C1 segment of cervical spinal cord (tissue), 14 donors: ENCODE data around the gene KRT39.
A peak's percentile ranks its signal among the peaks of the same experiment; 100 is the strongest.
"Not testable (repeated sequence)": the region's sequence is repeated elsewhere in the genome, so short reads cannot be mapped to it uniquely, and the experiment has no call there.

Experiments used
- DNase-seq, 14 donors: peaks; one replicate each; lab custom pipeline; 2025; lab: John Stamatoyannopoulos, UW

KRT39 gene

DNA sequence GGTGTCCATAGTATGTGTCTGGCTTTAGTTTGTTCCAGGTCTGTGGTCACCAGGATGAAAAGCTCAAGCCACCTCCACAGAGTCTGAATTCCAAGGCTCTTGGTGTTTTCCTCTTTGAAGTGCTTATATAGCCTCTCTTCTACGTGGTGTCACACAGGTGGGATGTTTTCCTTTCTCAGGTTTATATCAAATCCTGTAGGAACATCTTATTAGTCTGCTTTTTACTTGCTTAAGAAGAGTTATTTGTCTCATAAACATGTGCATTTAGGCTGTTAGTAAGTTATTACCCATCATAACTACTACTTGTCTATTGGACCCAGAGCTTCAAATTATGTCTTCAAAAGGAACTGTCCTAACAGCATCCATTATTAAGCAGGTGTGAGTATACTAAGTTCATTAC, at the start of gene KRT39:
KRT39 (minus strand) TSS at position 101 of the 400 bp plus-strand sequence; CDS start at position 9, 92 bp downstream.
- no peak for DNase-seq

DNA sequence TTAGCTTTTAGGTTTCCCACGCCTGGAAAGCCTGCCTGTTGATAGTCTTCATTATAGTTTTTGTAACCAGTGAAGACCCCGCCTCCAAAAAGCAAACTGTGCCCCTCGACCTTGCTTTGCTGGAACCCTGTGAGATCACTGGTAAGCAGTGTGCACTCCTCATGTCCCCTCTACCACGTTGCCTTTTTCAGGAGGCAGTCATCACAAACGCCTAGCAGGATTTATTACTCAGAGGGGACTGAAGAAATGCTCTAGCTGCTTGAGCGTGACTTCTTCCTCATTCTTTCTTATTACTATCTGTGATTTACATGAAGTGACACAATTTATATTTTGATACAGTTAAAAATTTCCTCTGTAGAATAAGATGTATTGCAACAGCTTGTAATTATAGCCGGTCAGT, 48.7 kb upstream of the KRT39 start:
- no peak for DNase-seq

DNA sequence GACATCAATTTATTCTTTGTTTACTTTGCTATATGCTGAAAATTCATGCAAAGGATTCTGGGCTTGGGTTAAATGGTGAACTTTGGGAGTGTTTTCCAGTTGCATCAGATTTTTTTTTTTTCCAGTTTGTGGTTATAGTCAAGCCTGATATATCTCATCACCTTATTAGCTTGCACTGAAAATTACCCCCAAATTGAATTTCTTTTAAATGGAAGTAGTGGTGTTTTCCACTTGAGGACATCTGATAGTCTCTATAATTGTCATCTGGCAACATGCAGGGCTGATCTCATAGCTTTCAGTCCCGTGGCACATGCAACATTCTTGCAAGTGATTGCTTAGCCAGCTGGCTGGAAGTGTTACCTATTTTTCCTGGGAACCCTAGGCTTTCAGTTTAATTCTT, 46.9 kb upstream of the KRT39 start:
- no peak for DNase-seq

DNA sequence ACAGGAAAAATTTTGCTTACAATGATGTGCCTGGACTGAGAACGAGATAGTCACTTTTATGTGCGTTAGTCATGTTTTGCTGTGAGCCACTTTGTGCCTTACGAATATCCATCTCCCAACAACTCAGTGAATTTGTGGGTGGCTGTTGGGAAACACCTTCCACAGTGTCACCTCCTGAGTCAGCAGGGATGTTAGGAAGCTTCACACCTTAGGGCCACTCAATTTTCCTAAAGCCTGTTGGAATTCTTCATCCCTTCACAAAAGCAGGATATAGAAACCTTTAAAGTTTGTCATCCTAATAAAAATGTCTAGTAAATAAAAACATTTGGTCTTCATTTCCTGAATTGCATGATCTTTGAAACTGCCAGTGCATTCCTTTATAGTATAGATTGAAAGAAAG, 46.4 kb upstream of the KRT39 start:
- DNase-seq, result no peak

DNA sequence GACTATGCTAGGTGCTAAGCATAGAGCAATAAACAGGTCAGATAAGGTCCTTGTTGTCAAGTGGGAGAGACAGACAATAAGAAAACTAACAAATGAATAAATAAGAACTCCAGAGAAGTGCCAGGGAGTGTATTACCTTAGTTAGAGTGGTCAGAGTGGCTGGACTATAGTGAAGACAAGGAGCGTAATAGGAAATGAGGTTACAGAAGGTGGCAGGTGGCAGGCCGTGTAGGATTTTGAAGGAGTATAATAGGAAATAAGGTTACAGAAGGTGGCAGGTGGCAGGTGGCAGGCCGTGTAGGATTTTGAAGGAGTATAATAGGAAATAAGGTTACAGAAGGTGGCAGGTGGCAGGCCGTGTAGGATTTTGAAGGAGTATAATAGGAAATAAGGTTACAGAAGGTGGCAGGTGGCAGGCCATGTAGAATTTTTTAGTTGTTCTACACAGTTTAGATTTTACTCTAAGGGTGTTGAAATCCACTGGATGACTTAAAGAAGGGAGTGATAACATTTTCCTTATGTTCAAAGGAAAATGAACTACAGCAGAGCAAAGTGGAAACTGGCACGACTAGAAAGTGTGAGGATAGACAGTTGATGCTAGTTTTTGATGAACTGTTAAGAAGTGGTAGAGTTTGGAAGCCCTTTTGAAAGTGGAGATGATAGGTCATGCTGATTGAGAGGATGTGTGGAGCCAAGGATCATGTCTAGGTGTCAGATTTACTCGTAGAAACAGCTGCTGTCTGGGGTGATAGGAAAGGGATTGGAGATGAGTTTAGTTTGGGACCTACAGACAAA, 45.8 kb upstream of the KRT39 start:
- no peak for DNase-seq

DNA sequence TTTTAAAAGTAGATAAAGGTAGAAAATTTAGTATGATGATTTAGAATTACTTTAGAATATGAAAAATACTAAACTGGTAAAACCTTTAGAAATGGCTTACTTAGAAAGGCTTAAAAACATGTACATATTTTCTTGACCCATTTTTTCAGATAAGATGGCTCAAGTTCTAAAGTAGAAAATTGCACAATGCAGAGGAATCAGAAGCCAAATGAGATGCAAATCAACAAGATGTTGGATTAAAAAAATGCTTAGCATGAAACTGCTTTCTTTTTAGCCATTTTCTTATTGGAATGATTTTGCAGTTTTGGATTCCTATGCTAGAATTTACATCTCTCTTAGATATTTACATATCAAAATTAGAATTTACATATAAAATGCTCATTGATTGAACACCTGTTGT, 43.7 kb upstream of the KRT39 start:
- DNase-seq, result no peak

DNA sequence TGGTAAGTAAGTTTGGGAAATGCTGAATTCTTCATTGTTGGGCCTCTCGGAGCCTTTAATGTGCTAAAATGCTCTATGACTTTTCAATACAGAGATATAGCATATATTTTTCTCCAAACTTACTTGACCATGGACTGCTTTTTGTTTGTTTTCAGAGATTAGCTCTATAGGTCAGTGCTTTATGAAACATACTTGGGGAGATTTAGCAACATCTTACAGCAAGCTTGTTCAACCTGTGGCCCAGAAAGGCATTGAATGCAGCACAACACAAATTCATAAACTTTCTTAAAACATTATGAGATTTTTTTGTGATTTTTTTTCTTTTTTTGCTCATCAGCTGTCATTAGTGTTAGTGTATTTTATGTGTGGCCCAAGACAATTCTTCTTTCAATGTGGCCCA, 43.2 kb upstream of the KRT39 start:
- no peak for DNase-seq

DNA sequence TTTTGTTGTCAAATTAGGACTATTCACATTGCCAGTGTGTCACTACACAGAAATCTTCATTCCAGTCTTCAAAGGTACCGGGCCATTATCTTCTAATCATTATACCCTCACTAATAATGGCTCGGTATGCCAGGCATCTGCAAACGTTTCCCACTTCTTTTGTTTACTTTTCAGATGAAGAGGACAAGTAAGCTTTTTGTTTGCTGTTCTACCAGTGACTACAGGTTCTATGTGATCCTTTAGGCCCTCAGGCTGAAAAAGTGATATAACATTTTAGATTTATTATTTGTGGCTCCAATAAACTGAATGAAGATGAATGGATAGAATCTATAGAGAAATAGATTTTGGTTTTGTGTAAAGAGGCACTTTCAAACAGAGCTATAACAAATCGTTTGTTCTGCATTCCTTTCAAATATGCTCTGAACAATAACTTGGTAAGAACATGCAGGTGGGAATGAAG, 42.6 kb upstream of the KRT39 start:
- no peak for DNase-seq

DNA sequence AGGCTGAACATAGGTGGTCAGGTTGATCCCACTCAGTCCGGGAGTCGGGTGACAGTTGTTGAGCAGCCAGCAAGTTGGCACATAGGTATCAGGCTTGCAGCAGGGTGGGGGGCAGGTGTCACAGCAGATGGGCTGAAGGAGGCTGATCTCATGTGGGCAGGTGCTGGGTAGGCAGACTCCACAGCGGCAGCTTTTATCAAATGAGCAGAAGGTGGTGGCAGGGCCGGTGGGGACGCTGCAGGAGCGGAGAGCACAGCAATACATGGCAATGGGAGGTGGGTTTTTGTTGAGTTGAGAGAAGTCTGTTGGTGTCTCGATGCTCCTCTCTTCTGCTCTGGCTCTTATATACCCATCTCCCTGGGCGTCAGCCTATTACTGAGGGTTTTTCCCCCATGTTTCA, 42.1 kb upstream of the KRT39 start, which contains the start of gene KRTAP3-1:
KRTAP3-1 (minus strand) TSS at position 318 of the 400 bp plus-strand sequence; CDS start at position 264, 54 bp downstream.
- peak in 1 of 14 donors; percentile 19 for DNase-seq

DNA sequence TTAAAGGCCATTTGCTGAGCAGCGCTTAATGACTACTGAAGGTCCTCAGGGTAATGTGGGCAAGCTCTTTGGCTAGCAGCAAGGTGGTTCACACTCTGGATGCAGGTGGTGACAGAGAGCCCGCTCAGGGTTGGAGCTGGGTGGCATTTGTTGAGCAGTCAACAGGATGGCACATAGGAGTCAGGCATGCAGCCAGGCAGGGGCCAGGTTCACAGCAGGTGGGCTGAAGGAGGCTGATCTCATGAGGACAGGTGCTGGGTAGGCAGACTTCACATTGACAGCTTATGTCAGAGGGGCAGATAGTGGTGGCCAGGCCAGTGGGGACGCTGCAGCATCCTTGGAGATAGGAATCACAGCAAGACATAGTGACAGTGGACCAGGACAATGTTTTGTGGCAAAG, 37.6 kb upstream of the KRT39 start:
- no peak for DNase-seq

DNA sequence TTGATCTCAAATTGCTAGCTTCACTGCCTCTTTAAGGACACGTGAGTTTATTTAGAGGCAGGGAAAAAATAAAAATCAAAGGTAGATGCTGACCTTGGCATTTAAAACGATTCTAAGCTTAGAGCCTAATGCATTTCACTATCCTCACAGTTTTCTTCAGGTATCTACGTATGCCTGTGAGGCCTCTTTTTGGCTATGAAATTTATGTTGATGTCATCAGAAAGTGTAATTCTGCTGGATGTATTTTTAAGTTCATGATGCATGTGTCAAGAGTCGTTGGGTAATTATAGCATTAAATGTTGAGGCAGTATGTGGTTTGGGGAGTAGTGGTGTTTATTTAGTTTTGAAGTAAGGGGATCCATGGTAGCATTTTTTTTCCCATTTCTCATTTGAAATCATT, 37.2 kb upstream of the KRT39 start:
- no peak for DNase-seq

DNA sequence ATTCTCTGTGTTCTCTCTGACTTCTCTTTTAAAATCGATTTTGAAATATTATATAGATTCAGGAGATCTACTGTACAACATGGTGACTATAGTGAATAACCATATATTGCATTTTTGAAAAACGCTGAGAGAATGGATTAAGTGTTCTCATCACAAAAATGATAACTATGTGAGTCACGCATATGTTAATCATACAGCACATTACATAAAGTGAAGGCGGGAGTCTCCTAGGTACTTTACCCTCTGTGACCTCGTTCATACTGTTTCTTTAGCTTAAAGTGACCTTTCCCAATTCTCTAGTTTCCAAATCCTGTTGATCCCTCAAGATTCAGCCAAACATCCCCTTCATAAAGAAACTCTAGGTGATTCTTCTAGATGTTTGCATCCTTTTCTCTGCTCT, 36.1 kb upstream of the KRT39 start:
- no peak for DNase-seq

DNA sequence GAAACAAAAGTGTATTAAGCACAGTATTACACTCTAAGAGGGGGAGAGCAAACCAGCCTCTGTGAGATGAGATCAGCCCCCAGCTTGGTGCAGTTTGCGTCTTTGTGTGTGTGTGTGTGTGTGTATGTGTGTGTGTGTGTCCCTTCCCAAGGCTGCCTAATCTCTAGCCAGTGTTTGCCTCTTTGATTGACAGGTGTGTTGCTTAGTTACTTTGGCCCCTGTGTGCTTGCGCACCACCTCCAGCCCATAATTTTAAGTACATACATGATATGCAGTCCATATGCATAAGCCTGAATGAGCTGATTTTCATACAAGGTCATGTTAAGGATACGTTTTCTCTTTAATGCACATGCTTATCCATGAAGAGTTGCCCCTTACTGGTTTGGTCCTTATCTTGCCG, 35.0 kb upstream of the KRT39 start:
- no peak for DNase-seq

DNA sequence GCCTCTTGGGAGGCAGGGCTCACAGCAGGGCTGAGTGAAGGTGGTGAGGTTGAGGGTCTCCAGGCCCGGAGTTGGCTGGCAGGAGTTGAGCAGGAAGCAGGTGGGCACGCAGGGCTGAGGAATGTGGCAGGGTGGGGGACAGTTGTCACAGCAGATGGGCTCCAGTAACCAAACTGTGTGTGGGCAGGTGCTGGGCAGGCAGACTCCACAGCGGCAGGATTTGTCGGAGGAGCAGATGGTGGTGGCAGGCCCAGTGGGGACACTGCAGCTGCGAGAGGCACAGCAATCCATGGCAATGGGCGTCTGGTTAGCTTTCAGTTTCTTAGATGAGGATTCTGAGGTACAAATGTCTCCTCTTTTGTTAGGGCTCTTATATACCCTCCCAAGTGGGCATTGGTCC, 32.8 kb upstream of the KRT39 start, which contains the start of gene KRTAP3-2:
KRTAP3-2 (minus strand) TSS at position 344 of the 400 bp plus-strand sequence; CDS start at position 291, 53 bp downstream.
- DNase-seq, result not testable (repeated sequence)

DNA sequence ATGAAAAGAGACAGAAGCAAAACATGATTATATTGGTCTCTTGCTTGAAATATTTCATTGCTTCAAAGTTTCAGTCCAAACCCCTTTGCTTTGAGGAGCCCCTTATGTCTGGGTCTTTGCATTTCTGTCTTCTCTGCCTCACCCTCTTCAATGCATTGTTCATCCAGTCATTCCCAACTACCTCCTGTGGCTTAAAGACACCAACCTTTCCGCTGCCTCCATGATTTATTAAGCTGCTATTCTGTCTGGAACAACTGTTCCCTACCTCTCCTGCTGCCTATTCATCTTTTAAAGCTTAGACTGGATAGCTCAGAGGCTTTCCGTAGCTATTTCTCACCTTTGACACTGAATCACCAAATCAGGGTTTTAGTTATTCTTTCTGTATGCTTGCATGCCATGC, 30.6 kb upstream of the KRT39 start:
- no peak for DNase-seq

DNA sequence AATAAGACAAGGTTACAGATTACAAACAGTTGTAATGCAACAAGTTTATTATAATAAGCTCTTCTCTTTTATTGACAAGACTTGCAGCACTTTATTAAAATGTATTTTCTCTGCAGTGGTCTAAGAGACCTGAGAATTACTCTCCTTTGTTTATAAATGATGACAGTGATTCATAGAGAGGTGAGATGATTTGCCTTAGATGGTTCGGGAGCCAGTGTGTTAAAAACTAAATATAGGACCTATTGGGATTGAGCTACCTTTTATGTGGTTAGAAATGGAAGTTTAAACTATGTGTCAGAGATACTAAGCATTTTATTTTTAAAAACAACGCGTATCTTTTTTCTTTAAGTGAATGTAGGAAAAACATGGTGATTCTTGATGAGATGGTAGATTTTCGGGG, 30.1 kb upstream of the KRT39 start:
- no peak for DNase-seq

DNA sequence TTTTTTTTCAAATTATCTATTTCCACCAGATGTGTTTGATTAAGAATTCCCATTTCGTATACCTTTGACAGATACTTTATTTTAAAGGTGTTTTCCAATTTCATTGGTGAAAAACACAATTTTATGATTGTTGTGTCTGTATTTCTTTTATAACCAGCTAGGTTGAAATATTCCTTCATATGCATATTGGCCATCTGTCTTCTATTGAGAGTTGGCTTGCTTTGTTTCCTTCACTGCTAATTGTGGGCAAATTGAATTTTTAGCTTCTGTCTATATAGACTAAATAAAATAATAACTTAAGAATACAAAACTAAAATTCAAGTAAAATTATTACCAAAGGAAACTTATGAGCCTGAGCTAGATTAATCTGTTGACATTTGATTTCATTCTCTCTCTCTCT, 28.4 kb upstream of the KRT39 start:
- DNase-seq, result no peak

DNA sequence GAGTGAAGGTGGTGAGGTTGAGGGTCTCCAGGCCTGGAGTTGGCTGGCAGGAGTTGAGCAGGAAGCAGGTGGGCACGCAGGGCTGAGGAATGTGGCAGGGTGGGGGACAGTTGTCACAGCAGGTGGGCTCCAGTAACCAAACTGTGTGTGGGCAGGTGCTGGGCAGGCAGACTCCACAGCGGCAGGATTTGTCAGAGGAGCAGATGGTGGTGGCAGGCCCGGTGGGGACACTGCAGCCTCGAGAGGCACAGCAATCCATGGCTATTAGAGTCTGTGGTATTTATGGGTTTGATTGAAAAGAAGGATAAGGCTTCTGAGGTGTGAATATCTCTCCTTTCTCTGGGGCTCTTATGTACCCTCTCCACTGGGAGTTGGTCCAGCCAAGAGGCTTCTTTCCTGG, 27.1 kb upstream of the KRT39 start, which contains the start of gene KRTAP3-3:
KRTAP3-3 (minus strand) TSS at position 326 of the 400 bp plus-strand sequence; CDS start at position 259, 67 bp downstream.
- no peak for DNase-seq

DNA sequence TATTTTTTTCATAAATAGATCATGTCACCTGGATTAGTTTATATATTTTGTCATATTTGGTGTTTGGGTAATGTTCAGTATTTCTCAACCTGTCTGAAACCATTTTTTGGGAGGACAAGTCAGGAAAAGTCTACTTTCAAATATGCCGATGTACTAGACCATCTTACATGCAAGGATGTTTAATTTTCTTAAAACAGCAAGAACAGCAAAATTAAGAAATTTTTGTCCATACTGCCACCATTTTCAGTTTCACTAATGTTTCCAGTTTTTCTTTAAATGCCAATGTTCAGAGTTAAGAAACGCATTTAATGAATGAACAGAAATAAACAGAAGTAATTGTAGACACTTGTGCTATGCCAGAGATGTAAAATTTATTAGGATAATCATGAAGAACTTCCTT, 26.3 kb upstream of the KRT39 start:
- DNase-seq, result no peak

DNA sequence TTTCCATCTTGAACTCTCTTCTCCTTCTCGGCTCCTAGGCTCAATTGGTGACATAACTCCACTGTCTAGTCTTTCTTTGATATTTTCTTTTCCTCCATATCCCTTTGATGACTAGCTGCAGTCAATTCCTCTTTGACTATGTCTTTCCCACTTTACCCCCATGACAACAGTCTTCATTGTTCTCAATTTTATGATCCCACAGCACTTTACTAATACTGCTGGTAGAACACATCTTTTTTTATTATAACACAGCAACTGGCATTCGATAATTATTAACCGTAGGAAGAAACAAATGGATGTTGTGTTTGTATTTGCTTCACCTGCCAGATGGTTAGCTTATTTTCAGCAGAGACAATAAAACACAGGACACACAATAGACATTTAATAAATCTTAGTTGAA, 25.9 kb upstream of the KRT39 start:
- no peak for DNase-seq

DNA sequence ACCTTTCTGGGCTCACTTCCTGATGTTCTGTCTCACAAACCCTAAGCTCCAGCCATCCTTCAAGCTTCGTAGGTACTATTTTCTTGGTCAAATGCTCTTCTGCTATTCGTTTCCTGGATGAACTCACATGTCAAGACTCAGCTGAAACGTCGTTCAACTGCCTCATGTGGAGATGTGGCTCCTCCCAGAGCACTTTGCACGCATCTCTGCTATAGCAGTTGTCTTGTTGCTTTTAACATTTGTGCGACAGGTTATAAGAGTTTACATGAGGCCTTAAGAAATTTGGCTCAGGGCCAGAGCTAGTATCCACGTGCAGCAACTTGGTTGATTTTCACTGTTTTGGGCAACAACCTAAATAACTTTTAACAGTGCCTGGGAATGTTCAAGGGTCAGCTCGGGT, 20.2 kb upstream of the KRT39 start:
- no peak for DNase-seq

DNA sequence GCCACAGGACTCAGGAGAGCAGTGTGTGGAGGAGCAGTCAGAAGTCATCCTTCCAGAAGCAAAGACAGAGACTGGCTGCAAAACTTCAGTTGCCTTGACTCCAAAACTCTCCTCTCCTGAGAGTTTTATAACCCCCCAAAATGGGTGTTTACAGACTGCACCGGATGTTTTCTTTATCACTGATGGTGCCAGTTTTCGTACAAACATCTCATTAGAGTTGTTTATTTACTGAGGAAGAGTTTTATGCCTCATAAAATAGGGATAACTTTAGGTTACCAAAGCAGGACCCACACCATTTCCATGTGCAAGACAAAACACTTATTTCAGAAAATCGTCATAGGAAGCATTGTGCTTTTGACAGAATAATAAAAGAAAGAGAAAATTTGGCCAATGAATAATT, 17.5 kb upstream of the KRT39 start, which contains the start of gene KRT40:
KRT40 (minus strand) TSS at position 101 of the 400 bp plus-strand sequence; CDS start at position 48, 53 bp downstream.
- no peak for DNase-seq

DNA sequence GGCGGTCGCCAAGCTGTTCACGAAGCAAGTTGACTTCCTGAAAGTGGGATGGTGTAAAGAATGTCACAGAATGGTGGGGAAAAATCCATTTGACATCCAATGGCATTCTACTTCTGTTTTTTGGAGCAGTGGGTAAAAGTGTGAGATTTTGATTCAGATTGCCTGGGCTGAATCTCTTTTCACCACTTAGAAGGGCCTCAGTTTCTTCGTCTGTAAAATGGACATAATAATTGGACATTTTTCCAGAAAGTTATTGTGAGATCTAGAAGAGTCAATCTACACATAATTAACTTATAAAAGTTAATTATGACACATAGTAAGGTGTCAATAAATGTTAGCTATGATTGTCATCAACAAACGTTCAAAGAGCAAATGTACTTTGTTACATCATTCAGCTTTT, 14.4 kb upstream of the KRT39 start:
- DNase-seq, result no peak
